Smooth muscle cell (in vitro differentiated cells): Measurements from ENCODE around the gene CALM3. TPM values are rescaled to one million over a fixed set of nuclear protein-coding genes. Genes with fewer than 3 reads are reported as not detected.

ENCODE experiments used
- DNase-seq: peaks from one replicate; lab custom pipeline; 2025; ENCODE audit not compliant: unreplicated experiment; lab: John Stamatoyannopoulos, UW
- H2AFZ ChIP-seq: fragments of 200-600 bp; sonication (generic); 2 replicates; pipeline ENCODE4 v1.6.0; 2016; ENCODE audit warnings: antibody characterized with exemption, low read depth, mild to moderate bottlenecking
- H3F3A ChIP-seq: fragments of 200-600 bp; sonication (generic); 2 replicates; pipeline ENCODE4 v1.6.0; 2017; ENCODE audit warnings: antibody characterized with exemption, low read depth
- H3K27ac ChIP-seq: fragments of 200-600 bp; sonication (generic); 2 replicates; pipeline ENCODE4 v1.5.1; 2016; ENCODE audit warnings: low read depth, mild to moderate bottlenecking
- H3K27me3 ChIP-seq: fragments of 200-600 bp; sonication (generic); 2 replicates; pipeline ENCODE4 v1.6.1; 2016; ENCODE audit warnings: low read depth, mild to moderate bottlenecking
- H3K36me3 ChIP-seq: fragments of 200-600 bp; sonication (generic); 2 replicates; pipeline ENCODE4 v1.5.1; 2016; ENCODE audit warnings: low read depth
- H3K4me1 ChIP-seq: fragments of 200-600 bp; sonication (generic); 2 replicates; pipeline ENCODE4 v1.5.1; 2016; ENCODE audit warnings: low read depth
- H3K4me2 ChIP-seq: fragments of 200-600 bp; sonication (generic); 2 replicates; pipeline ENCODE4 v1.6.0; 2016; ENCODE audit warnings: mild to moderate bottlenecking
- H3K4me3 ChIP-seq: fragments of 200-600 bp; sonication (generic); 2 replicates; pipeline ENCODE4 v1.5.1; 2016; ENCODE audit warnings: mild to moderate bottlenecking
- H3K79me2 ChIP-seq: fragments of 200-600 bp; sonication (generic); 2 replicates; pipeline ENCODE4 v1.6.0; 2016; ENCODE audit warnings: low read depth, mild to moderate bottlenecking
- H3K9ac ChIP-seq: fragments of 200-600 bp; sonication (generic); 2 replicates; pipeline ENCODE4 v1.6.0; 2016; ENCODE audit warnings: low read depth
- H3K9me3 ChIP-seq: fragments of 200-600 bp; sonication (generic); replicated peaks from 2 replicates; pipeline ENCODE4 v1.5.1; 2016; ENCODE audit warnings: low read depth
- H4K20me1 ChIP-seq: fragments of 200-600 bp; sonication (generic); 2 replicates; pipeline ENCODE4 v1.6.0; 2016; ENCODE audit warnings: low read depth
- WGBS: methylation state at CpG from one replicate; pipeline ENCODE4 v1.1.7; 2016; ENCODE audit warnings: low lambda C conversion rate; 5-methylcytosine and 5-hydroxymethylcytosine counted together
- polyA plus RNA-seq: library from polyadenylated mRNA; unstranded; fragments of >200 nt; fragmentation: Nextera tagmentation; extraction: Ambion mirVana; gene quantifications from 2 replicates; pipeline ENCODE4 v1.2.1, GENCODE V29; 2016
- total RNA-seq: library from RNA; depleted of rRNA; stranded (reverse); fragments of >200 nt; gene quantifications from 2 replicates; pipeline ENCODE4 v1.2.3, GENCODE V29; 2014
- TF ChIP-seq, protein P1 (sequence below): fragments of 200-600 bp; sonication (generic); IDR thresholded peaks from 2 replicates; pipeline ENCODE4 v1.5.1; 2017; ENCODE audit warnings: borderline replicate concordance, mild to moderate bottlenecking, antibody characterized with exemption; ENCODE audit not compliant: insufficient read depth, poor library complexity, severe bottlenecking

CALM3 gene
- total and polyA plus RNA-seq, 2 experiments from 2014 or later = 172 to 183 TPM

DNA sequence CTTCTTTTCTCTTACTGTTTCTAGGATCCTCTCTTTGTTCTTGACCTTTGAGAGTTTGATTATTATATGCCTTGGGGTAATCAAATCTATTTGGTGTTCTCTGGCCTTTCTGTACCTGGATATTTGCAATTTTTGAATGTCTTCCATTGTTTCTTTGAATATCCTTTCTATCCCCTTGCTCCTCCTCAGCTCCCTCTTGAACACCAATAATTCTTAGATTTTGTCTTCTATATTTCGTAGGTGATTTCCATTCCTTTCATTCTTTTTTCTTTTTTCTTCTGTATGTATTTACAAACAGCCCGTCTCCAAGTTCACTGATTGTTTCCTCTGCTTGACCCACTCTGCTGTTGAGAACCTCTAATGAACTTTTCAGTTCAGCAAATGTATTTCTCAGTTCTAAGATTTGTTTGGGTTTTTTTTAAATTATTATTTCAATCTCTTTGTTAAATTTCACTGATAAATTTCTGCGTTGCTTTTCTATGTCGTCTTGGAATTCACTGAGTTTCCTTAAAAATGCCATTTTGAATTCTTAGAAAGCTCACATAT lies 2.7 kb upstream of the CALM3 start:
- H3K9me3 ChIP-seq = no peaks in the 10 kb centered on the region
- WGBS = 95% methylated on average over 4 of the region's 4 CpGs

DNA sequence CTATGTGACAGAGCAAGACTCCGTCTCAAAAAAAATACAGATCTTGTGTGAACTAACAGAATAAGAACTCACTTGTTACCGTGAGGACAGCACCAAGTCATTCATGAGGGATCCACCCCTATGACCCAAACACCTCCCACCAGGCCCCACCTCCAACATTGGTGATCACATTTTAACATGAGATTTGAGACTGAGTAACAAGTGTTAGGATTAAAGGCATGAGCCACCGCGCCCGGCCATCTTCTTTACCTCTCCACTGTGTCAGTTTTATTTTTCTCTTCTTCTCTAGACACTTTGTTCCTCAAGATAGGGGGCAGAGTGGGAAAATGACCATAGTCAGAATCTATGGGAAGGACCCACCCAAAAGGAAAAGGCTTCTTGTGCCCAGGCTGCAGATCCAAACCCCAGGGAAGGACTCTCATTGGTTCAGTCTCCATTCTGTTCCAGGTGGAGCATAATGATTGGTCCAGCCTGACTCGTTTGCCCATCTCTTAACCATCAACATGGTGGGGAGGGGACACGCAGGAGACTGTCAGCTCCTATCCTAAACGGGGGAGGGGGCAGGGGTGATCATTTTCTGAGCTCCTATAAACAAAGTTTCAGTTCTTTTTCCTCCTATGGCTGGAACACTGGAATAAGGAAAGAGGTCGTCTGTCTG lies 1.3 kb upstream of the CALM3 start:
- TF ChIP-seq, protein P1, sequence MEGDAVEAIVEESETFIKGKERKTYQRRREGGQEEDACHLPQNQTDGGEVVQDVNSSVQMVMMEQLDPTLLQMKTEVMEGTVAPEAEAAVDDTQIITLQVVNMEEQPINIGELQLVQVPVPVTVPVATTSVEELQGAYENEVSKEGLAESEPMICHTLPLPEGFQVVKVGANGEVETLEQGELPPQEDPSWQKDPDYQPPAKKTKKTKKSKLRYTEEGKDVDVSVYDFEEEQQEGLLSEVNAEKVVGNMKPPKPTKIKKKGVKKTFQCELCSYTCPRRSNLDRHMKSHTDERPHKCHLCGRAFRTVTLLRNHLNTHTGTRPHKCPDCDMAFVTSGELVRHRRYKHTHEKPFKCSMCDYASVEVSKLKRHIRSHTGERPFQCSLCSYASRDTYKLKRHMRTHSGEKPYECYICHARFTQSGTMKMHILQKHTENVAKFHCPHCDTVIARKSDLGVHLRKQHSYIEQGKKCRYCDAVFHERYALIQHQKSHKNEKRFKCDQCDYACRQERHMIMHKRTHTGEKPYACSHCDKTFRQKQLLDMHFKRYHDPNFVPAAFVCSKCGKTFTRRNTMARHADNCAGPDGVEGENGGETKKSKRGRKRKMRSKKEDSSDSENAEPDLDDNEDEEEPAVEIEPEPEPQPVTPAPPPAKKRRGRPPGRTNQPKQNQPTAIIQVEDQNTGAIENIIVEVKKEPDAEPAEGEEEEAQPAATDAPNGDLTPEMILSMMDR = no peak

More for the DNA sequence above, 2.7 kb upstream of the CALM3 start:
- H3K36me3 ChIP-seq = no peaks in the 10 kb centered on the region
- H3K4me3 ChIP-seq = no peak overlapping the region
- H3K4me1 ChIP-seq = peaks cover 13% of the 10 kb centered on the region
- H3K27ac ChIP-seq = no peak overlapping the region
- H3K4me2 ChIP-seq = no peak overlapping the region
- TF ChIP-seq, protein P1 = no peak
- H3K79me2 ChIP-seq = peaks cover 23% of the 10 kb centered on the region
- no peaks in the 10 kb centered on the region for H3F3A ChIP-seq
- no peak overlapping the region for H2AFZ ChIP-seq
- no peak for DNase-seq
- H3K27me3 ChIP-seq = no peaks in the 10 kb centered on the region
- peaks cover 14% of the 10 kb centered on the region for H4K20me1 ChIP-seq
- H3K9ac ChIP-seq = no peak overlapping the region

DNA sequence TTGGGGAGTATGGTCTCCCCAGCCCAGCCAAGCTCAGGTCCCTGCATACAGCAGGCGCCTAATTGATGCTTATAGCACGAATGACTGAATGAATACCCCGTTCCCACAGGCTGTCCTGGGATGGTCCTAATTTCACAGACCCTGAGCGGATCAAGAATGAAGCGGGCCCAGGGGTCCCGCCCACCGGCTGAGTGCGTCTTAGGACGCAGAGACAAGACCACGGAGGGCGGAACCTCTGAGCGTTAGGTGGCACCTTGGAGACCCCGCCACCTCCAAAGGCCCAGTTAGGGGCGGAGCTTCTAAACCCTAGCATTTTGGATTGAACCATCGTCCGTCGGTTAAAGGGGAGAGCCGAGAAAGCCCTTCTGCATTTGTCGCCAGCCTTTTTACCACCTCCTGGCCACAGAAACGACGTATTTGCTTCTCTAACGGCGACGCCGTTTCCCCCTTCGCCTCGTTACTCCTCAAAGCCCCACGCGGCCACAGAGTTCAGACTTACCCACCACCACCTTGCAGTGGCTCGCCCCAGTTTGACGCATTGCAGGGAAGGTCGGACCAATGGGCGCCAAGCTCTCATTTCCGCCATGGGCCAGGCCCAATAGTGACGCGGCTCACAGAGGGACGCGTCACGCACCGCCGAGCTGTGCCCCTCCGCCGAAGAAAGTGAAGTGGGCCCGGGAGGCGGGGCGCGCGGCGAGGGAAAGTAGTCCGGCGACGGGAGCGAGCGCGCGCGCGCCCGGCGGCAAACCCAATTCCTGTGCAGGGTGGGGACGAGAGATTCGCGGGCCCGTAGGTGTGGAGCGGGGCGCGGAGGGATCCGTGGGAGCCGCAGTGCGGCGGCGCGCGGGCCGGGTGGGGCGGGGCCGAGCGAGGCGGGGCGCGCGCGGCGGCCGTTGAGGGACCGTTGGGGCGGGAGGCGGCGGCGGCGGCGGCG lies 479 bp upstream of the CALM3 start:
- H3K36me3 ChIP-seq = no peaks in the 10 kb centered on the region
- peaks cover 16% of the 10 kb centered on the region for H3K4me1 ChIP-seq
- peaks cover 45% of the 10 kb centered on the region for H3K79me2 ChIP-seq
- peak overlapping the region; percentile 81 for H3K4me2 ChIP-seq
- no peaks in the 10 kb centered on the region for H3K27me3 ChIP-seq
- 3% methylated on average over 63 of the region's 93 CpGs for WGBS
- DNase-seq = peak; percentile 92
- H3K9me3 ChIP-seq = no peaks in the 10 kb centered on the region
- peak overlapping the region; percentile 96 for H2AFZ ChIP-seq
- peak overlapping the region; percentile 99 for H3K4me3 ChIP-seq
- TF ChIP-seq, protein P1 = no peak
- peak overlapping the region; percentile 98 for H3K27ac ChIP-seq
- H3K9ac ChIP-seq = peak overlapping the region; percentile 100
- H3F3A ChIP-seq = no peaks in the 10 kb centered on the region
- H4K20me1 ChIP-seq = peaks cover 37% of the 10 kb centered on the region

More for the DNA sequence above, 1.3 kb upstream of the CALM3 start:
- Histone ChIP-seq H3K27ac (peak overlapping the region; percentile 98), H3K79me2 (peaks cover 37% of the 10 kb centered on the region), H3K9me3 (no peaks in the 10 kb centered on the region), H4K20me1 (peaks cover 28% of the 10 kb centered on the region), H3K4me3 (peak overlapping the region; percentile 99), H3F3A (no peaks in the 10 kb centered on the region), H3K36me3 (no peaks in the 10 kb centered on the region), H2AFZ (peak overlapping the region; percentile 96), H3K9ac (peak overlapping the region; percentile 100), H3K27me3 (no peaks in the 10 kb centered on the region), H3K4me1 (peaks cover 16% of the 10 kb centered on the region), H3K4me2 (peak overlapping the region; percentile 81)
- DNase-seq = no peak
- WGBS = 72% methylated on average over 9 of the region's 9 CpGs
